ENCODE data around the gene ZBTB8A. TPM values are rescaled to one million over a fixed set of nuclear protein-coding genes. Genes with fewer than 3 reads are reported as not detected.

The ZBTB8A gene
- polyA plus RNA-seq, 1 of the 3 experiments (the other 2 are of a cell fraction) = 1.3 TPM

- Histone ChIP-seq H3K79me2 (ENCODE audit: insufficient read depth) (no peaks in the 10 kb centered on the region), H3K4me3 (ENCODE audit: low read depth in 2 of 2, low read length in 1 of 2) (no peak overlapping the region), H2AFZ (ENCODE audit: low read depth) (no peak overlapping the region), H3K9me3 (no peaks in the 10 kb centered on the region), H3K36me3 (replicated peaks in 1 of 2; ENCODE audit: control insufficient read depth in 1 of 2, insufficient read depth in 2 of 2, low read length in 1 of 2) (no peaks in the 10 kb centered on the region), H3K27ac (ENCODE audit: low read depth in 2 of 2, low read length in 1 of 2) (no peak overlapping the region), H3K4me2 (no peak overlapping the region), H3K9ac (no peak overlapping the region), H3F3A (replicated peaks; ENCODE audit: insufficient read depth) (peaks cover 6% of the 10 kb centered on the region), H3K9me2 (no peaks in the 10 kb centered on the region), H3K27me3 (ENCODE audit: insufficient read depth) (no peaks in the 10 kb centered on the region), H3K4me1 (ENCODE audit: control insufficient read depth in 1 of 2, insufficient read depth in 2 of 2, low read depth in 1 of 2, low read length in 1 of 2) (no peaks in the 10 kb centered on the region), H4K20me1 (ENCODE audit: insufficient read depth) (no peaks in the 10 kb centered on the region)
- POLR2A ChIA-PET = interaction anchor here (0.7 to 1.0 kb wide), 2 partner anchors 18 to 240 kb away, joined by 3 to 7 read pairs; no protein-coding TSS in a partner anchor
- CTCF ChIA-PET = interaction anchor here (0.7 to 3.6 kb wide), 22 partner anchors 10 to 259 kb away, joined by 3 to 22 read pairs (median 5); partner anchors contain the start of gene ZBTB8A
- 96% methylated on average over 6 of the region's 6 CpGs for WGBS (ENCODE audit: low lambda C conversion rate)
- TF ChIP-seq TAF1 (IDR thresholded peaks at IDR 0.05; ENCODE audit: borderline replicate concordance, low read depth, low read length) = no peak
- no peak for TF ChIP-seq CTCF (IDR thresholded peaks at IDR 0.05)
- no peak for TF ChIP-seq GABPA (IDR thresholded peaks at IDR 0.05; ENCODE audit: low read depth)
- TF ChIP-seq PBX3 (IDR thresholded peaks at IDR 0.05) = no peak
- no peak for TF ChIP-seq USF1 (IDR thresholded peaks at IDR 0.05; ENCODE audit: borderline replicate concordance, low read depth)
- TF ChIP-seq EZH2phosphoT487 (IDR thresholded peaks at IDR 0.05; ENCODE audit: borderline replicate concordance, low read depth) = no peak
- no peak for TF ChIP-seq MEF2A (IDR thresholded peaks at IDR 0.05; ENCODE audit: borderline replicate concordance, low read depth)
- TF ChIP-seq JUND (IDR thresholded peaks at IDR 0.05) = no peak
- no peak for TF ChIP-seq MAX (IDR thresholded peaks at IDR 0.05; ENCODE audit: low read depth)
- no peak for TF ChIP-seq NRF1 (IDR thresholded peaks at IDR 0.05; ENCODE audit: low read depth, low read length)
- TF ChIP-seq RCOR1 (IDR thresholded peaks at IDR 0.05; ENCODE audit: low read length) = no peak
- no peak for TF ChIP-seq CHD2 (IDR thresholded peaks at IDR 0.05; ENCODE audit: low read length, partially characterized antibody)
- TF ChIP-seq TCF12 (IDR thresholded peaks at IDR 0.05) = no peak
- DNase-seq = no peak
Measured at GRCh38 chr1:32521165-32521564, 18.1 kb upstream of the ZBTB8A start.

GRCh38 chr1:32525053-32525452 lies 14.2 kb upstream of the ZBTB8A start:
- Histone ChIP-seq H3F3A (replicated peaks; ENCODE audit: insufficient read depth) (peaks cover 3% of the 10 kb centered on the region), H3K9me2 (no peaks in the 10 kb centered on the region), H3K4me2 (no peak overlapping the region), H2AFZ (ENCODE audit: low read depth) (no peak overlapping the region), H3K4me1 (ENCODE audit: control insufficient read depth in 1 of 2, insufficient read depth in 2 of 2, low read depth in 1 of 2, low read length in 1 of 2) (no peaks in the 10 kb centered on the region), H3K27ac (ENCODE audit: low read depth in 2 of 2, low read length in 1 of 2) (no peak overlapping the region), H3K79me2 (ENCODE audit: insufficient read depth) (no peaks in the 10 kb centered on the region), H3K9ac (no peak overlapping the region), H4K20me1 (ENCODE audit: insufficient read depth) (no peaks in the 10 kb centered on the region), H3K4me3 (ENCODE audit: low read depth in 2 of 2, low read length in 1 of 2) (no peak overlapping the region), H3K9me3 (no peaks in the 10 kb centered on the region), H3K27me3 (ENCODE audit: insufficient read depth) (no peaks in the 10 kb centered on the region), H3K36me3 (replicated peaks in 1 of 2; ENCODE audit: control insufficient read depth in 1 of 2, insufficient read depth in 2 of 2, low read length in 1 of 2) (no peaks in the 10 kb centered on the region)
- 78% methylated on average over 3 of the region's 3 CpGs for WGBS (ENCODE audit: low lambda C conversion rate)
- CTCF ChIA-PET = interaction anchor here (1.2 kb wide), 1 partner anchor 11 kb away, joined by 3 read pairs; no protein-coding TSS in a partner anchor
- no peak for DNase-seq
- POLR2A ChIA-PET = no interaction called here
- no peak for TF ChIP-seq USF2 (IDR thresholded peaks at IDR 0.05; ENCODE audit: borderline replicate concordance, low read depth, low read length)
- no peak for TF ChIP-seq EP300 (IDR thresholded peaks at IDR 0.05; ENCODE audit: borderline replicate concordance in 1 of 2, low read depth in 1 of 2, low read length in 1 of 2)
- TF ChIP-seq USF1 (IDR thresholded peaks at IDR 0.05; ENCODE audit: borderline replicate concordance, low read depth) = no peak
- no peak for TF ChIP-seq CHD2 (IDR thresholded peaks at IDR 0.05; ENCODE audit: low read length, partially characterized antibody)
- no peak for TF ChIP-seq RAD21 (IDR thresholded peaks at IDR 0.05; ENCODE audit: low read length)
- TF ChIP-seq MXI1 (IDR thresholded peaks at IDR 0.05; ENCODE audit: low read depth, low read length) = no peak
- TF ChIP-seq IRF3 (IDR thresholded peaks at IDR 0.05; ENCODE audit: low read depth, low read length) = no peak
- TF ChIP-seq TCF12 (IDR thresholded peaks at IDR 0.05) = no peak
- TF ChIP-seq FOSL2 (IDR thresholded peaks at IDR 0.05; ENCODE audit: borderline replicate concordance, low read depth) = no peak
- TF ChIP-seq EZH2phosphoT487 (IDR thresholded peaks at IDR 0.05; ENCODE audit: borderline replicate concordance, low read depth) = no peak
- TF ChIP-seq PBX3 (IDR thresholded peaks at IDR 0.05) = no peak

All from SK-N-SH (cell line).